Measurements from ENCODE around the gene DLL4.

Gene DLL4

GRCh38 chr15:40906091-40906990 is 22.8 kb upstream of the DLL4 start:
- DNase-seq (ENCODE audit: low read depth) = peak; percentile 88

- no peak for DNase-seq (ENCODE audit: low read depth)
Observed at GRCh38 chr15:40906991-40907802, 21.9 kb upstream of the DLL4 start.

GRCh38 chr15:40908095-40908494 is 21.0 kb upstream of the DLL4 start:
- no peak for DNase-seq (ENCODE audit: low read depth)

GRCh38 chr15:40909662-40910630 is 19.2 kb upstream of the DLL4 start:
- DNase-seq (ENCODE audit: low read depth) = no peak

- no peak for DNase-seq (ENCODE audit: low read depth)
Observed at GRCh38 chr15:40911141-40911540, 18.0 kb upstream of the DLL4 start.

GRCh38 chr15:40911693-40912092 is 17.4 kb upstream of the DLL4 start:
- DNase-seq (ENCODE audit: low read depth) = no peak

- DNase-seq (ENCODE audit: low read depth) = no peak
Observed at GRCh38 chr15:40912478-40912877, 16.7 kb upstream of the DLL4 start.

GRCh38 chr15:40914013-40914412 is 15.1 kb upstream of the DLL4 start:
- DNase-seq (ENCODE audit: low read depth) = no peak

GRCh38 chr15:40914486-40914885 is 14.7 kb upstream of the DLL4 start:
- DNase-seq (ENCODE audit: low read depth) = no peak

GRCh38 chr15:40915116-40915661 is 14.0 kb upstream of the DLL4 start:
- DNase-seq (ENCODE audit: low read depth) = no peak

- no peak for DNase-seq (ENCODE audit: low read depth)
Observed at GRCh38 chr15:40915679-40916078, 13.5 kb upstream of the DLL4 start.

GRCh38 chr15:40917585-40917984 is 11.6 kb upstream of the DLL4 start:
- DNase-seq (ENCODE audit: low read depth) = no peak

- no peak for DNase-seq (ENCODE audit: low read depth)
Observed at GRCh38 chr15:40918146-40918798, 10.9 kb upstream of the DLL4 start.

GRCh38 chr15:40918799-40919392 is 10.2 kb upstream of the DLL4 start:
- DNase-seq (ENCODE audit: low read depth) = no peak

- no peak for DNase-seq (ENCODE audit: low read depth)
Observed at GRCh38 chr15:40921949-40922607, 7.1 kb upstream of the DLL4 start.

- no peak for DNase-seq (ENCODE audit: low read depth)
Observed at GRCh38 chr15:40922608-40923005, 6.5 kb upstream of the DLL4 start.

GRCh38 chr15:40923551-40923950 is 5.6 kb upstream of the DLL4 start:
- DNase-seq (ENCODE audit: low read depth) = no peak

- DNase-seq (ENCODE audit: low read depth) = no peak
Observed at GRCh38 chr15:40925495-40925862, 3.7 kb upstream of the DLL4 start.

- no peak for DNase-seq (ENCODE audit: low read depth)
Observed at GRCh38 chr15:40925863-40926658, 3.1 kb upstream of the DLL4 start.

Measured in HS-5 (cell line).